ENCODE measurements around the gene ADAMTS8.

DNA sequence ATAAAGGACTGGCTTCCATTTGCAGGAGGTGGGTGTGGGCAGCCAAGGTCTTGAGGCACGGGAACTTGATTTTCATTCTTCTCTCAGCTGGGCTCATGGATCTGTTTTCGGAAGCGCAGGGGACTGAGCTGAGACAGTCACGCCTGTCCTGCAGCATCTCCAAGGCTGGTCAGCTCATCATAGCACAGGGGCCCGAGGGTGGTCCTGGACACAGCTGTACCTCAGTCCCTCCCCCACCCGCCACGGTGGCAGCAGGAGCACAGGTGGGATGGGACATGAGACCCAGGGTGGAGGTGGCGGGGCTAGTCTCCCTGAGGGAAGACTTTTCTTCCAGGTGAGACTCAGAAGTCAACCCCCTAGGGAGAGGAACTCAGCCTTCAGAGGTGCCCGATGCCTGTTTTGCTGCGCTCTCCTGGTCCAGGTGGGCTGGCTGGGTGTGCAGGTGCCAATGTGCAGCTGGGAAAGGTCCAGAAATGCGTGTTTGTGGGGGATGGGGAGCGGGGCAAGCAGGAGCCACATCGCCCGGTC, 3.7 kb downstream of the ADAMTS8 start:
- TF ChIP-seq EZH2 (IDR thresholded peaks at IDR 0.05; ENCODE audit: insufficient read depth, poor library complexity, severe bottlenecking) (no peak), EZH2phosphoT487 (IDR thresholded peaks at IDR 0.05; ENCODE audit: insufficient read depth, low read depth) (no peak)

Data from GM23248 (cell line).